Nephron (organoid): ENCODE data around the gene PRMT2.

Experiments used
- H3K27ac Mint-ChIP-seq, 3 experiments: 2 replicates each; pipeline ENCODE4 v1.8.0; 2020; ENCODE audit warnings: mixed read lengths in 3 of 3, mild to moderate bottlenecking in 2 of 3, moderate library complexity in 1 of 3
- H3K27me3 Mint-ChIP-seq: 2 replicates; pipeline ENCODE4 v1.8.0; 2021; ENCODE audit warnings: low read depth, mild to moderate bottlenecking, moderate library complexity, mixed read lengths
- H3K36me3 Mint-ChIP-seq: 2 replicates; pipeline ENCODE4 v1.8.0; 2020; ENCODE audit warnings: low read depth, mixed read lengths
- H3K4me1 Mint-ChIP-seq: 2 replicates; pipeline ENCODE4 v1.8.0; 2020; ENCODE audit warnings: mixed read lengths
- H3K4me3 Mint-ChIP-seq, 3 experiments: 2 replicates each; pipeline ENCODE4 v1.8.0; 2020; ENCODE audit warnings: mild to moderate bottlenecking in 3 of 3, mixed read lengths in 3 of 3, moderate library complexity in 2 of 3
- H3K9me3 Mint-ChIP-seq: 2 replicates; pipeline ENCODE4 v1.8.0; 2020; ENCODE audit warnings: mixed read lengths
- TF ChIP-seq, protein P1 (sequence below), 3 experiments: fragments of 200-600 bp; sonication (generic); IDR thresholded peaks; one replicate each; pipeline ENCODE4 v1.5.0; 2021; ENCODE audit warnings: antibody characterized with exemption in 3 of 3; ENCODE audit not compliant: unreplicated experiment in 3 of 3

The PRMT2 gene

DNA sequence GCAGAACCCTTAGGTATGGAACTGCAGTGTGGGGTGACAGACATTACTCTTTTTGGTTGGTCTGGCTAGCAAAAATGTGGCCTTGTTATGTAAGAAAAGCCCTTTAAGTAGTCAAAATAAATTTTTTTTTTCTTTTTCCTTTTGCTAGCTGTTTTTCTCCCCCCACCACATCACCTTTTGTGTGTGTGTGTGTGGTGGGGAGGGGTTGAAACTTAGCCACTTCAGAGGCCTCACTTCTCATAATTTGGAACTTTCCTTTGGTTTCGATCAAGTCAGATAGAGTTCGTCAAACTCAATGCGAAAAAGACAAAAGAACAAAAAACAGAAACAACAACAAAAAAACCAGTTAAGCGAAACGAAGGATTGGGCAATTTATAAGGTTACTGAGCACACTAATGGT is 1.9 kb upstream of the PRMT2 start:
- H3K27me3 Mint-ChIP-seq = peaks cover 3% of the 10 kb centered on the region

DNA sequence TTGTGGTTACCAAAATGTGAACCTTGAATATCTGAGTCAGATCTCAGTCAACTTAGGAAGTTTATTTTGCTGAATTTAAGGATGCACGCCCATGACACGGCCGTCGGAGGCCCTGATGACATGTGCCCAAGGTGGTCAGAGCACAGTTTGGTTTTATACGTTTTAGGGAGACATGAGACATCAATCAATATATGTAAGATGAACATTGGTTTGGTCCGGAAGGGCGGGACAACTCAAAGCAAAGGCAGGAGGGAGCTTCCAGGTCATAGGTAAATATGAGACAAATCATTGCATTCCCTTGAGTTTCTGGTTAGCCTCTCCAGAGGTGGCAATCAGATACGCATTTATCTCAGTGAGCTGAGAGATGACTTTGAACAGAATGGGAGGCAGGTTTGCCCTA is 1.0 kb upstream of the PRMT2 start:
- Mint-ChIP-seq H3K27ac (peak overlapping the region; percentile 100), H3K27me3 (no peaks in the 10 kb centered on the region), H3K36me3 (peaks cover 14% of the 10 kb centered on the region), H3K4me1 (peaks cover 39% of the 10 kb centered on the region), H3K9me3 (peaks cover 2% of the 10 kb centered on the region), H3K4me3 (peak overlapping the region; percentile 98)
- TF ChIP-seq, protein P1, sequence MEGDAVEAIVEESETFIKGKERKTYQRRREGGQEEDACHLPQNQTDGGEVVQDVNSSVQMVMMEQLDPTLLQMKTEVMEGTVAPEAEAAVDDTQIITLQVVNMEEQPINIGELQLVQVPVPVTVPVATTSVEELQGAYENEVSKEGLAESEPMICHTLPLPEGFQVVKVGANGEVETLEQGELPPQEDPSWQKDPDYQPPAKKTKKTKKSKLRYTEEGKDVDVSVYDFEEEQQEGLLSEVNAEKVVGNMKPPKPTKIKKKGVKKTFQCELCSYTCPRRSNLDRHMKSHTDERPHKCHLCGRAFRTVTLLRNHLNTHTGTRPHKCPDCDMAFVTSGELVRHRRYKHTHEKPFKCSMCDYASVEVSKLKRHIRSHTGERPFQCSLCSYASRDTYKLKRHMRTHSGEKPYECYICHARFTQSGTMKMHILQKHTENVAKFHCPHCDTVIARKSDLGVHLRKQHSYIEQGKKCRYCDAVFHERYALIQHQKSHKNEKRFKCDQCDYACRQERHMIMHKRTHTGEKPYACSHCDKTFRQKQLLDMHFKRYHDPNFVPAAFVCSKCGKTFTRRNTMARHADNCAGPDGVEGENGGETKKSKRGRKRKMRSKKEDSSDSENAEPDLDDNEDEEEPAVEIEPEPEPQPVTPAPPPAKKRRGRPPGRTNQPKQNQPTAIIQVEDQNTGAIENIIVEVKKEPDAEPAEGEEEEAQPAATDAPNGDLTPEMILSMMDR (IDR thresholded peaks at IDR 0.05; ENCODE audit: unreplicated experiment in 3 of 3) = no peak

More for the DNA sequence above, 1.9 kb upstream of the PRMT2 start:
- TF ChIP-seq, protein P1 (IDR thresholded peaks at IDR 0.05; ENCODE audit: unreplicated experiment in 3 of 3) = no peak
- Mint-ChIP-seq H3K9me3 (peaks cover 5% of the 10 kb centered on the region), H3K4me3 (peak overlapping the region; percentile 18 to 98 (median 44)), H3K36me3 (peaks cover 12% of the 10 kb centered on the region), H3K27ac (peak overlapping the region in 2 of 3 experiments; percentile 100), H3K4me1 (peaks cover 31% of the 10 kb centered on the region)

DNA sequence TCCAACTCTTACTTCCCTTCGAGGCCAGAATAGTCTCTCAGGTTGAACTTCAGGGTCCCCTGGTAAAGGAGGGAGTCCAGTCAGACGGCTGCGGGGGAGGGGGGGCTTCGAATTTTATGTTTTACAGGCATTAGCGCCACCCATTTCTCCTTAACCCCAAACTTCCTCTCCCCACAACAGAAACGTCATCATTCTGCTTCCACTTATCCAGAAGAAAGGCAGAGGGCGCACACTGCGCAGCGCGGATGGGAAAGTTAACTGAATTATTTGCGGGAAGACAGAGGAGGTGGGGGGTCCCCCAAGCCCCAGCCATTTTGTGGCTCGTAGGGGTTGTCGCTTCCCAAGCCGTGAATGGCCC is 529 bp upstream of the PRMT2 start:
- Mint-ChIP-seq H3K27ac (peak overlapping the region; percentile 100), H3K27me3 (no peaks in the 10 kb centered on the region), H3K4me3 (peak overlapping the region; percentile 98), H3K36me3 (peaks cover 19% of the 10 kb centered on the region), H3K4me1 (peaks cover 44% of the 10 kb centered on the region), H3K9me3 (peaks cover 2% of the 10 kb centered on the region)
- TF ChIP-seq, protein P1 (IDR thresholded peaks at IDR 0.05; ENCODE audit: unreplicated experiment in 3 of 3) = no peak

DNA sequence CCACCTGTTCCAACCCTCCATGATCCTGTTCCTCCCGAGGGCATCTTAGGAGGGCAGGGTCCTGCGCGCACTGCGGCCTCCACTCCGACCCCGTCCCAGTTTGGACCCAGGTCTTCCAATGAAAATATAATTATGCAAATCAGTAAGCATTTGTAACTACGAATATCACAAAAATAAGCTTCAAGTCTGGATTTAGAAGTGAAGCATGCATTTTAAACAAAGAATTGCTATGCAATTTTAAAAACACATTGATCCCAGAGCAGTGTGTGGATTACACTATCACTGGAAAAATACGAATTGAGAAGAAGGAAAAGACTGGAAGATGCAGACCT is 673 bp downstream of the PRMT2 start:
- H3K4me3 Mint-ChIP-seq = peak overlapping the region; percentile 98
- H3K36me3 Mint-ChIP-seq = peaks cover 31% of the 10 kb centered on the region
- TF ChIP-seq, protein P1 (IDR thresholded peaks at IDR 0.05; ENCODE audit: unreplicated experiment in 3 of 3) = no peak

DNA sequence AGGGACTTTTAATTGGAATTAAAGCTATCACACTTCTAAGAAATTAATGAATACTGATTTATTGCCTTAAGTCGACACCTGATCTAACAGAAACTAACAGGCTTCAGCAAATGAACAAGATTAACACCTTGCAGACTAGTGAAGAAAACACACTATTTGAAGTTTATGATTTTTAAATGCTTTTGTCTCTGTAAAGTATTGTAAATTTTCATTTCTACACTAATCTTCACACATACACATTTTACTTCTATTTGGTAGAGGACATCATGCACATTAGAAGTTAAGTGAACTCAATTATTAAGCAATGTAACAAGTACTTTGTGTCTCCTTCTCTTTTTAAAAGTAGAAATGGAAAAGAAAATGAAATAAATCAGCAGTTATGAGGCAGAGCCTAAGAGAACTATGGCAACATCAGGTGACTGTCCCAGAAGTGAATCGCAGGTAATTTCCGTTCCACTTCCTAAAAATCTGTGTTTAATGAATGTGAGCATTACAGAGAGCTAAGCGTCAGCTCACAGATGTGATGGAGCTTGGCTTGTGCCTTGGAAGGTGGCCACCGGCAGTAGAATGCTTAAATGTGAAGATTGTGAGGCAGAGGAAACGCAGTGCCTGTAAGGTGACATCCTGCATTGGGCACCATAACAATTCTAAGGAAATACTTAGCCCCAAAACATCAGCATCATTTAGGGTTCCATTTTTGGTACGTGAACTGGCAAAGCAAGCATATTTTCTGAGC is 1.2 kb downstream of the PRMT2 start:
- peak overlapping the region; percentile 98 for H3K4me3 Mint-ChIP-seq
- no peaks in the 10 kb centered on the region for H3K27me3 Mint-ChIP-seq
- H3K4me1 Mint-ChIP-seq = peaks cover 44% of the 10 kb centered on the region
- peaks cover 37% of the 10 kb centered on the region for H3K36me3 Mint-ChIP-seq
- TF ChIP-seq, protein P1 (IDR thresholded peaks at IDR 0.05; ENCODE audit: unreplicated experiment in 3 of 3) = no peak
- H3K9me3 Mint-ChIP-seq = no peaks in the 10 kb centered on the region
- H3K27ac Mint-ChIP-seq = peak overlapping the region; percentile 30 to 100 (median 100)

More for the DNA sequence above, 673 bp downstream of the PRMT2 start:
- H3K27ac Mint-ChIP-seq = peak overlapping the region; percentile 100
- no peaks in the 10 kb centered on the region for H3K27me3 Mint-ChIP-seq
- H3K4me1 Mint-ChIP-seq = peaks cover 44% of the 10 kb centered on the region
- peaks cover 2% of the 10 kb centered on the region for H3K9me3 Mint-ChIP-seq
